HCT116 (cell line): Measurements from ENCODE around the gene SHROOM3. TPM values are rescaled to one million over a fixed set of nuclear protein-coding genes. Genes with fewer than 3 reads are reported as not detected.

ENCODE experiments used
- ATAC-seq: fragments of 200-7000 bp; cut with Tn5 transposase; 2 replicates; pipeline ENCODE4 v1.9.1; 2020; ENCODE audit warnings: mild to moderate bottlenecking, moderate library complexity
- BruUV-seq: library from RNA; stranded (reverse); fragments of 400-500 nt; replicated peaks from 2 replicates; lab custom pipeline; 2021; lab: Mats Ljungman, UMichigan
- CTCF ChIA-PET: fragments of 300-600 bp; sonication (Branson Sonifier 250); formaldehyde crosslinking; loops from one replicate; lab custom pipeline; 2021; ENCODE audit warnings: antibody characterized with exemption; lab: Charles Lee
- POLR2A ChIA-PET: fragments of 300-600, 350-600 bp; sonication (Branson Sonifier 250); formaldehyde crosslinking; loops from one replicate; lab custom pipeline; 2021; ENCODE audit warnings: antibody characterized with exemption; lab: Charles Lee
- RAD21 ChIA-PET, 2 experiments: fragments of 300-600 bp; sonication (Branson Sonifier 250); formaldehyde crosslinking; loops; one replicate each; lab custom pipeline; 2023; ENCODE audit warnings: low total read pairs in 2 of 2; ENCODE audit not compliant: uncharacterized antibody in 2 of 2, unreplicated experiment in 2 of 2, low non-redundant PET in 1 of 2; lab: Charles Lee
- DNase-seq: peaks from one replicate; pipeline ENCODE4 v3.0.0-alpha.2; 2010; ENCODE audit warnings: low read depth, low spot score
- H2AFZ ChIP-seq: fragments of 200-600 bp; shearing (Covaris generic), sonication (generic); 2 replicates; pipeline ENCODE4 v1.6.1; 2017; ENCODE audit warnings: low read depth, mixed run types, mixed read lengths, antibody characterized with exemption, low read length; ENCODE audit not compliant: poor library complexity, severe bottlenecking
- H3K27ac ChIP-seq: 2 replicates; pipeline ENCODE4 v1.5.1; 2012; ENCODE audit warnings: low read depth, low read length
- H3K27me3 ChIP-seq: fragments of 200-600 bp; sonication (generic); 2 replicates; pipeline ENCODE4 v1.6.1; 2016; ENCODE audit warnings: mixed run types, low read length, mixed read lengths; ENCODE audit not compliant: insufficient read depth
- H3K36me3 ChIP-seq, 2 experiments: fragments of 200-500 bp in 1 of 2; fragments of 200-600 bp in 1 of 2; sonication (Bioruptor generic) in 1 of 2; sonication (generic) in 1 of 2; 2 replicates each; pipeline versions ENCODE4 v1.5.1 to v1.6.1; 2014 to 2016; ENCODE audit warnings: low read length in 2 of 2, inconsistent platforms in 1 of 2, mixed read lengths in 1 of 2, mixed run types in 1 of 2; ENCODE audit not compliant: insufficient read depth in 2 of 2, control insufficient read depth in 1 of 2
- H3K4me1 ChIP-seq, 2 experiments: fragments of 200-600 bp in 1 of 2; sonication (generic) in 1 of 2; 2 replicates each; pipeline versions ENCODE4 v1.5.1 to v1.6.1; 2012 to 2017; ENCODE audit warnings: low read length in 2 of 2, inconsistent platforms in 1 of 2, mild to moderate bottlenecking in 1 of 2, mixed read lengths in 1 of 2, mixed run types in 1 of 2, moderate library complexity in 1 of 2; ENCODE audit not compliant: insufficient read depth in 2 of 2, control insufficient read depth in 1 of 2
- H3K4me2 ChIP-seq: fragments of 200-600 bp; sonication (generic); 2 replicates; pipeline ENCODE4 v1.6.1; 2017; ENCODE audit warnings: mixed run types, low read length, mixed read lengths
- H3K4me3 ChIP-seq, 2 experiments: fragments of 200-600 bp in 1 of 2; sonication (generic) in 1 of 2; replicated peaks in 1 of 2; 2 replicates each; pipeline ENCODE4 v1.5.1; 2011 to 2016; ENCODE audit warnings: low read length in 2 of 2, control low read depth in 1 of 2, low read depth in 1 of 2, mild to moderate bottlenecking in 1 of 2, mixed read lengths in 1 of 2, mixed run types in 1 of 2
- H3K79me2 ChIP-seq: fragments of 200-600 bp; sonication (generic); 2 replicates; pipeline ENCODE4 v1.6.1; 2017; ENCODE audit warnings: mild to moderate bottlenecking, mixed run types, low read length, moderate library complexity, mixed read lengths; ENCODE audit not compliant: insufficient read depth
- H3K9ac ChIP-seq: fragments of 200-600 bp; sonication (generic); 2 replicates; pipeline ENCODE4 v1.6.1; 2016; ENCODE audit warnings: low read length, mixed read lengths
- H3K9me2 ChIP-seq: fragments of 200-600 bp; sonication (generic), shearing (Covaris generic); 2 replicates; pipeline ENCODE4 v1.6.1; 2017; ENCODE audit warnings: mixed run types, mild to moderate bottlenecking, moderate library complexity; ENCODE audit not compliant: insufficient read depth
- H3K9me3 ChIP-seq, 2 experiments: fragments of 200-500 bp in 1 of 2; fragments of 200-600 bp in 1 of 2; sonication (Bioruptor generic) in 1 of 2; sonication (generic) in 1 of 2; 2 replicates each; pipeline ENCODE4 v1.6.1; 2014 to 2017; ENCODE audit warnings: low read length in 2 of 2, mixed read lengths in 2 of 2, inconsistent platforms in 1 of 2, low read depth in 1 of 2, mild to moderate bottlenecking in 1 of 2, mixed run types in 1 of 2, moderate library complexity in 1 of 2; ENCODE audit not compliant: control insufficient read depth in 1 of 2, insufficient read depth in 1 of 2
- H4K20me1 ChIP-seq: fragments of 200-600 bp; sonication (generic), shearing (Covaris generic); 2 replicates; pipeline ENCODE4 v1.6.1; 2017; ENCODE audit warnings: mixed run types, mild to moderate bottlenecking, moderate library complexity; ENCODE audit not compliant: insufficient read depth
- ATF3 ChIP-seq: IDR thresholded peaks from 2 replicates; pipeline ENCODE4 v1.6.1; 2012
- CBX3 ChIP-seq: IDR thresholded peaks from 2 replicates; pipeline ENCODE4 v1.6.1; 2012; ENCODE audit warnings: low read depth
- CEBPB ChIP-seq: IDR thresholded peaks from 2 replicates; pipeline ENCODE4 v1.6.1; 2012; ENCODE audit warnings: low read depth
- EGR1 ChIP-seq: IDR thresholded peaks from 2 replicates; pipeline ENCODE4 v1.6.1; 2012; ENCODE audit warnings: low read depth
- RAD21 ChIP-seq: IDR thresholded peaks from 2 replicates; pipeline ENCODE4 v1.6.1; 2012; ENCODE audit warnings: low read depth, mild to moderate bottlenecking
- SP1 ChIP-seq: IDR thresholded peaks from 2 replicates; pipeline ENCODE4 v1.6.1; 2012; ENCODE audit warnings: low read depth
- SRF ChIP-seq: IDR thresholded peaks from 2 replicates; pipeline ENCODE4 v1.6.1; 2012; ENCODE audit warnings: low read depth
- ZNF274 ChIP-seq: fragments of 200-500 bp; sonication (Bioruptor generic); IDR thresholded peaks from 2 replicates; pipeline ENCODE4 v1.6.1; 2014; ENCODE audit warnings: mild to moderate bottlenecking, low read depth, low read length, inconsistent platforms
- intact Hi-C: fragments of 100-400 bp; cut with micrococcal nuclease; formaldehyde crosslinking; loops from 2 replicates; pipeline ENCODE4 v1.10.0; 2022
- total RNA-seq: library from RNA; stranded (reverse); gene quantifications from one replicate; pipeline ENCODE4 v1.2.1, GENCODE V29; 2021; ENCODE audit not compliant: unreplicated experiment
- TF ChIP-seq, protein P1 (sequence below): IDR thresholded peaks from 2 replicates; pipeline ENCODE4 v1.6.1; 2011; ENCODE audit warnings: mild to moderate bottlenecking, low read length, moderate library complexity; ENCODE audit not compliant: insufficient replicate concordance; ENCODE audit errors: extremely low read depth
- TF ChIP-seq, protein P2 (sequence below): IDR thresholded peaks from 2 replicates; pipeline ENCODE4 v1.6.1; 2012; ENCODE audit warnings: low read depth

SHROOM3 gene
- total RNA-seq, 1 experiment from 2014 or later, result 22.5 TPM

DNA sequence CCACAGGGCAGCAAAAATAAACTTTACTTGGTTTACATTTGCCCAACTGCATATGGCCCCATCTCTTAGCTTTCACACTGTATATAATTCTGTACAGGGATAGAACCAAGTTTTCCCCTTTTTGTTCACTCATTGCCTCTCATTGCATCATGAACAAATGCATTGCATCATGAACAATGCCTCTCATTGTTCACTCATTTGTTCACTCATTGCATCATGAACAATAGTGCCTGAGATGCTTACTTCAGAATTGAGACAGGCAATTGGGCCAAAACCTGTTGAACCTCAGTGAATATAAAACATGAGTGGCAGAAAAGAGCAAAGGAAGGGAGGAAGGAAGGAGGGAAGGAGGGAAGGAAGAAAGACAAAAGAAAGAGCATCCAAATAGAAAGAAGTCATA, 364.7 kb downstream of the SHROOM3 start:
- TF ChIP-seq, protein P1, sequence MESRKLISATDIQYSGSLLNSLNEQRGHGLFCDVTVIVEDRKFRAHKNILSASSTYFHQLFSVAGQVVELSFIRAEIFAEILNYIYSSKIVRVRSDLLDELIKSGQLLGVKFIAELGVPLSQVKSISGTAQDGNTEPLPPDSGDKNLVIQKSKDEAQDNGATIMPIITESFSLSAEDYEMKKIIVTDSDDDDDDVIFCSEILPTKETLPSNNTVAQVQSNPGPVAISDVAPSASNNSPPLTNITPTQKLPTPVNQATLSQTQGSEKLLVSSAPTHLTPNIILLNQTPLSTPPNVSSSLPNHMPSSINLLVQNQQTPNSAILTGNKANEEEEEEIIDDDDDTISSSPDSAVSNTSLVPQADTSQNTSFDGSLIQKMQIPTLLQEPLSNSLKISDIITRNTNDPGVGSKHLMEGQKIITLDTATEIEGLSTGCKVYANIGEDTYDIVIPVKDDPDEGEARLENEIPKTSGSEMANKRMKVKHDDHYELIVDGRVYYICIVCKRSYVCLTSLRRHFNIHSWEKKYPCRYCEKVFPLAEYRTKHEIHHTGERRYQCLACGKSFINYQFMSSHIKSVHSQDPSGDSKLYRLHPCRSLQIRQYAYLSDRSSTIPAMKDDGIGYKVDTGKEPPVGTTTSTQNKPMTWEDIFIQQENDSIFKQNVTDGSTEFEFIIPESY, result no peak
- TF ChIP-seq EGR1 (no peak), CEBPB (peak; percentile 93), CBX3 (peak; percentile 43; the same call in 1 of the 2 replicates), ATF3 (peak; percentile 68), RAD21 (no peak), SP1 (peak; percentile 36), ZNF274 (no peak), SRF (no peak)
- TF ChIP-seq, protein P2, sequence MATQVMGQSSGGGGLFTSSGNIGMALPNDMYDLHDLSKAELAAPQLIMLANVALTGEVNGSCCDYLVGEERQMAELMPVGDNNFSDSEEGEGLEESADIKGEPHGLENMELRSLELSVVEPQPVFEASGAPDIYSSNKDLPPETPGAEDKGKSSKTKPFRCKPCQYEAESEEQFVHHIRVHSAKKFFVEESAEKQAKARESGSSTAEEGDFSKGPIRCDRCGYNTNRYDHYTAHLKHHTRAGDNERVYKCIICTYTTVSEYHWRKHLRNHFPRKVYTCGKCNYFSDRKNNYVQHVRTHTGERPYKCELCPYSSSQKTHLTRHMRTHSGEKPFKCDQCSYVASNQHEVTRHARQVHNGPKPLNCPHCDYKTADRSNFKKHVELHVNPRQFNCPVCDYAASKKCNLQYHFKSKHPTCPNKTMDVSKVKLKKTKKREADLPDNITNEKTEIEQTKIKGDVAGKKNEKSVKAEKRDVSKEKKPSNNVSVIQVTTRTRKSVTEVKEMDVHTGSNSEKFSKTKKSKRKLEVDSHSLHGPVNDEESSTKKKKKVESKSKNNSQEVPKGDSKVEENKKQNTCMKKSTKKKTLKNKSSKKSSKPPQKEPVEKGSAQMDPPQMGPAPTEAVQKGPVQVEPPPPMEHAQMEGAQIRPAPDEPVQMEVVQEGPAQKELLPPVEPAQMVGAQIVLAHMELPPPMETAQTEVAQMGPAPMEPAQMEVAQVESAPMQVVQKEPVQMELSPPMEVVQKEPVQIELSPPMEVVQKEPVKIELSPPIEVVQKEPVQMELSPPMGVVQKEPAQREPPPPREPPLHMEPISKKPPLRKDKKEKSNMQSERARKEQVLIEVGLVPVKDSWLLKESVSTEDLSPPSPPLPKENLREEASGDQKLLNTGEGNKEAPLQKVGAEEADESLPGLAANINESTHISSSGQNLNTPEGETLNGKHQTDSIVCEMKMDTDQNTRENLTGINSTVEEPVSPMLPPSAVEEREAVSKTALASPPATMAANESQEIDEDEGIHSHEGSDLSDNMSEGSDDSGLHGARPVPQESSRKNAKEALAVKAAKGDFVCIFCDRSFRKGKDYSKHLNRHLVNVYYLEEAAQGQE, result no peak
- TF ChIP-seq, all 23 proteins: peak for 4
- ChIA-PET CTCF (no interaction called here), POLR2A (no interaction called here), RAD21 (no interaction called here)
- no peak overlapping the region for H3K4me3 ChIP-seq
- no peaks in the 10 kb centered on the region for H3K36me3 ChIP-seq
- no TSS peak for BruUV-seq
- H2AFZ ChIP-seq, result no peak overlapping the region
- no peaks in the 10 kb centered on the region for H4K20me1 ChIP-seq
- no peak overlapping the region for H3K4me2 ChIP-seq
- H3K9ac ChIP-seq, result no peak overlapping the region
- H3K27me3 ChIP-seq, result no peaks in the 10 kb centered on the region
- no peaks in the 10 kb centered on the region for H3K9me3 ChIP-seq
- no peak for DNase-seq
- peaks cover 0 to 7% of the 10 kb centered on the region in 2 experiments; a peak in 1 of 4 replicates for H3K4me1 ChIP-seq
- H3K79me2 ChIP-seq, result no peaks in the 10 kb centered on the region
- H3K27ac ChIP-seq, result no peak overlapping the region
- ATAC-seq, result no peak
- intact Hi-C loops, result no loop called here
- no peaks in the 10 kb centered on the region for H3K9me2 ChIP-seq
